CD14-positive monocyte (primary cell): Measurements from ENCODE around the gene ABHD17C. TPM values are rescaled to one million over a fixed set of nuclear protein-coding genes. Genes with fewer than 3 reads are reported as not detected.

Experiments
- DNase-seq, 3 donors: peaks; one replicate each; pipeline ENCODE4 v3.0.0-alpha.2; 2011 to 2022
- H2AFZ ChIP-seq: 2 replicates; pipeline ENCODE4 v1.6.0; 2012; ENCODE audit warnings: mild to moderate bottlenecking, low read depth, low read length, inconsistent platforms; ENCODE audit not compliant: insufficient read depth, poor library complexity, severe bottlenecking
- H3K27ac ChIP-seq, 2 donors: 1 replicate in 1 of 2; 2 replicates in 1 of 2; pipeline ENCODE4 v1.5.1; 2012 to 2013; ENCODE audit warnings: low read length in 2 of 2, control low read depth in 1 of 2, inconsistent platforms in 1 of 2, low read depth in 1 of 2, mild to moderate bottlenecking in 1 of 2
- H3K27me3 ChIP-seq, 2 donors: one replicate each; pipeline versions ENCODE4 v1.6.0 to v1.6.1; 2011 to 2013; ENCODE audit warnings: low read length in 2 of 2; ENCODE audit not compliant: control insufficient read depth in 2 of 2, insufficient read depth in 2 of 2
- H3K36me3 ChIP-seq, 2 donors: replicated peaks in 1 of 2; 1 replicate in 1 of 2; 2 replicates in 1 of 2; pipeline versions ENCODE4 v1.5.1 to v1.6.1; 2012 to 2013; ENCODE audit warnings: low read length in 2 of 2, control low read depth in 1 of 2, inconsistent platforms in 1 of 2, mild to moderate bottlenecking in 1 of 2; ENCODE audit not compliant: insufficient read depth in 2 of 2, control insufficient read depth in 1 of 2
- H3K4me1 ChIP-seq, 2 donors: 1 replicate in 1 of 2; 2 replicates in 1 of 2; pipeline versions ENCODE4 v1.5.1 to v1.6.1; 2012 to 2013; ENCODE audit warnings: low read length in 2 of 2, control low read depth in 1 of 2, inconsistent platforms in 1 of 2, mild to moderate bottlenecking in 1 of 2, moderate library complexity in 1 of 2; ENCODE audit not compliant: insufficient read depth in 2 of 2, control insufficient read depth in 1 of 2
- H3K4me2 ChIP-seq: replicated peaks from 2 replicates; pipeline ENCODE3; 2012; ENCODE audit warnings: low read length, moderate library complexity, mild to moderate bottlenecking; ENCODE audit not compliant: poor library complexity, severe bottlenecking; ENCODE audit errors: extremely low read depth
- H3K4me3 ChIP-seq, 3 experiments: fragments of 200-600 bp in 1 of 3; sonication (generic) in 1 of 3; replicated peaks in 1 of 3; 1 replicate in 2 of 3; 2 replicates in 1 of 3; pipeline ENCODE4 v1.5.1; 2011 to 2013; ENCODE audit warnings: low read length in 3 of 3, mild to moderate bottlenecking in 3 of 3, control low read depth in 2 of 3, low read depth in 2 of 3, inconsistent platforms in 1 of 3, moderate library complexity in 1 of 3
- H3K79me2 ChIP-seq: 2 replicates; pipeline ENCODE4 v1.6.0; 2012; ENCODE audit warnings: mild to moderate bottlenecking, control low read depth, inconsistent platforms, low read length, moderate library complexity; ENCODE audit not compliant: insufficient read depth
- H3K9ac ChIP-seq: 2 replicates; pipeline ENCODE4 v1.6.0; 2017; ENCODE audit warnings: low read length, mild to moderate bottlenecking; ENCODE audit not compliant: insufficient read depth, poor library complexity, severe bottlenecking
- H3K9me3 ChIP-seq, 2 donors: replicated peaks in 1 of 2; 1 replicate in 1 of 2; 2 replicates in 1 of 2; pipeline versions ENCODE4 v1.5.1 to v1.6.1; 2012 to 2013; ENCODE audit warnings: low read length in 2 of 2, control low read depth in 1 of 2; ENCODE audit not compliant: control insufficient read depth in 1 of 2, insufficient read depth in 1 of 2
- H4K20me1 ChIP-seq: 2 replicates; pipeline ENCODE4 v1.6.0; 2012; ENCODE audit warnings: mild to moderate bottlenecking, low read length, control low read depth, moderate library complexity; ENCODE audit not compliant: insufficient read depth
- H3K27ac Mint-ChIP-seq, 7 donors: one replicate each; pipeline ENCODE4 v1.8.0; 2020; ENCODE audit warnings: mild to moderate bottlenecking in 7 of 7, mixed read lengths in 7 of 7, moderate library complexity in 6 of 7, inconsistent platforms in 2 of 7
- H3K27me3 Mint-ChIP-seq, 3 donors: one replicate each; pipeline ENCODE4 v1.8.0; 2021 to 2022; ENCODE audit warnings: low read depth in 3 of 3, mild to moderate bottlenecking in 3 of 3, mixed read lengths in 3 of 3, moderate library complexity in 3 of 3, inconsistent platforms in 1 of 3
- H3K36me3 Mint-ChIP-seq, 2 donors: one replicate each; pipeline ENCODE4 v1.8.0; 2020; ENCODE audit warnings: mixed read lengths in 2 of 2, inconsistent platforms in 1 of 2, mild to moderate bottlenecking in 1 of 2
- H3K4me1 Mint-ChIP-seq: one replicate; pipeline ENCODE4 v1.8.0; 2020; ENCODE audit warnings: mild to moderate bottlenecking, mixed read lengths
- H3K4me3 Mint-ChIP-seq, 2 donors: one replicate each; pipeline ENCODE4 v1.8.0; 2020; ENCODE audit warnings: mild to moderate bottlenecking in 2 of 2, mixed read lengths in 2 of 2, moderate library complexity in 1 of 2
- H3K9me3 Mint-ChIP-seq, 7 donors: one replicate each; pipeline ENCODE4 v1.8.0; 2020 to 2022; ENCODE audit warnings: mixed read lengths in 7 of 7, mild to moderate bottlenecking in 6 of 7, moderate library complexity in 6 of 7, inconsistent platforms in 2 of 7
- CTCF ChIP-seq: fragments of 200-600 bp; IDR thresholded peaks from one replicate; pipeline ENCODE4 v1.8.0; 2022; ENCODE audit warnings: antibody characterized with exemption, mild to moderate bottlenecking
- WGBS: methylation state at CpG from one replicate; pipeline ENCODE4 v1.1.5; 2013; ENCODE audit warnings: missing lambda C conversion rate; ENCODE audit not compliant: insufficient coverage; 5-methylcytosine and 5-hydroxymethylcytosine counted together
- intact Hi-C, 2 donors: fragments of 100-400 bp; cut with micrococcal nuclease; formaldehyde crosslinking; loops; one replicate each; pipeline versions ENCODE4 v1.15.0 to v1.15.1; 2023
- polyA plus RNA-seq, 3 donors: library from polyadenylated mRNA; depleted of rRNA in 1 of 3; unstranded in 2 of 3; stranded (reverse) in 1 of 3; fragments of 300-500 nt in 2 of 3; fragments of >200 nt in 1 of 3; fragmentation: Illumina TruSeq in 2 of 3; gene quantifications; 1 replicate in 2 of 3; 2 replicates in 1 of 3; pipeline ENCODE4 v1.2.3, GENCODE V29; 2012 to 2021

ABHD17C gene
- polyA plus RNA-seq, 3 donors = 0.48 to 0.76 (median 0.68) TPM

GRCh38 chr15:80752204-80752603, 57.1 kb downstream of the ABHD17C start:
- Mint-ChIP-seq H3K4me1 (no peaks in the 10 kb centered on the region), H3K4me3 (no peak overlapping the region), H3K27me3 (peaks cover 0 to 2% (median 1%) of the 10 kb centered on the region in 3 donors), H3K9me3 (no peaks in the 10 kb centered on the region), H3K36me3 (peaks cover 4 to 14% of the 10 kb centered on the region in 2 donors), H3K27ac (no peak overlapping the region)
- Histone ChIP-seq H3K27me3 (no peaks in the 10 kb centered on the region), H3K36me3 (no peaks in the 10 kb centered on the region), H3K4me3 (no peak overlapping the region), H3K27ac (no peak overlapping the region), H3K4me2 (no peak overlapping the region), H3K9me3 (no peaks in the 10 kb centered on the region), H3K9ac (no peak overlapping the region), H2AFZ (no peak overlapping the region), H3K4me1 (no peaks in the 10 kb centered on the region), H3K79me2 (no peaks in the 10 kb centered on the region), H4K20me1 (no peaks in the 10 kb centered on the region)
- no CpG with 5 or more reads among the region's 4 CpGs for WGBS
- no peak for DNase-seq
- intact Hi-C loops = no loop called here
- TF ChIP-seq CTCF = no peak

DNA sequence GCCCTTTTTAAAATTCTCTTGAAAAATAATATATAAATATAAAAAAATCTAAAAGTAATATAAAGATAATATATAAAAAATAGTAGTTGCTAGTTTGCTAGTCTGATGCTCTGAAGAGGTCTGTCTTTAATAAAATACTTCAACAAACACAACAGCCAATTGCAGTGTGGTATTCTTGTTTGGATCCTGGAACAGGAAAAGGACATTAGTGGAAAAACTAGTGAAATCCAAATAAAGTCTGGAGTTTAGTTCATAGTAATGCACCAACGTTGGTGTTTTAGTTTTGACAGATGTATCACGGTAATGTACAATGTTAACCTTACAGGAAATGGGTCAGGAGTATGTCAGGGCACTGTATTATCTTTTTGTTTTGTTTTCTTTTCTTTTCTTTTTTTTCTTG, 58.1 kb downstream of the ABHD17C start:
- H3K27me3 Mint-ChIP-seq = peaks cover 0 to 2% (median 0%) of the 10 kb centered on the region in 3 donors
- peaks cover 4 to 14% of the 10 kb centered on the region in 2 donors for H3K36me3 Mint-ChIP-seq

More for the DNA sequence above, 58.1 kb downstream of the ABHD17C start:
- intact Hi-C loops = no loop called here
- no peaks in the 10 kb centered on the region for H3K9me3 ChIP-seq
- no peaks in the 10 kb centered on the region for H3K27me3 ChIP-seq
- DNase-seq = no peak
- no peak overlapping the region for H3K4me3 ChIP-seq
- H4K20me1 ChIP-seq = no peaks in the 10 kb centered on the region
- Mint-ChIP-seq H3K4me1 (no peaks in the 10 kb centered on the region), H3K27ac (no peak overlapping the region), H3K9me3 (no peaks in the 10 kb centered on the region), H3K4me3 (no peak overlapping the region)
- WGBS = no CpG with 5 or more reads among the region's 2 CpGs
- no peaks in the 10 kb centered on the region for H3K36me3 ChIP-seq
- no peak overlapping the region for H2AFZ ChIP-seq
- TF ChIP-seq CTCF = no peak
- H3K27ac ChIP-seq = no peak overlapping the region
- H3K4me2 ChIP-seq = no peak overlapping the region
- H3K9ac ChIP-seq = no peak overlapping the region
- H3K4me1 ChIP-seq = no peaks in the 10 kb centered on the region
- no peaks in the 10 kb centered on the region for H3K79me2 ChIP-seq
